ENCODE measurements around the gene SERPINA5.

SERPINA5 gene

GRCh38 chr14:94560291-94560665 lies 20.9 kb upstream of the SERPINA5 start:
- TF ChIP-seq USF1 (IDR thresholded peaks at IDR 0.05) (no peak), EGR1 (IDR thresholded peaks at IDR 0.05) (no peak), TAF1 (IDR thresholded peaks at IDR 0.05; ENCODE audit: low read depth) (no peak), FOXM1 (IDR thresholded peaks at IDR 0.05; ENCODE audit: borderline replicate concordance, low read depth) (no peak), TEAD4 (IDR thresholded peaks at IDR 0.05) (no peak), ZBTB7A (IDR thresholded peaks at IDR 0.05; ENCODE audit: low read depth) (no peak), MAX (IDR thresholded peaks at IDR 0.05) (no peak), NFIC (IDR thresholded peaks at IDR 0.05) (no peak), EP300 (IDR thresholded peaks at IDR 0.05; ENCODE audit: borderline replicate concordance) (no peak), REST (IDR thresholded peaks at IDR 0.05; ENCODE audit: low read depth) (no peak), YY1 (IDR thresholded peaks at IDR 0.05; ENCODE audit: low read depth) (no peak), RAD21 (IDR thresholded peaks at IDR 0.05; ENCODE audit: low read depth) (no peak), CREB1 (IDR thresholded peaks at IDR 0.05; ENCODE audit: low read depth) (no peak), CEBPB (IDR thresholded peaks at IDR 0.05) (no peak), TCF12 (IDR thresholded peaks at IDR 0.05; ENCODE audit: low read depth) (no peak)

- TF ChIP-seq ZBTB7A (IDR thresholded peaks at IDR 0.05; ENCODE audit: low read depth) (no peak), YY1 (IDR thresholded peaks at IDR 0.05; ENCODE audit: low read depth) (no peak), CEBPB (IDR thresholded peaks at IDR 0.05) (no peak), RAD21 (IDR thresholded peaks at IDR 0.05; ENCODE audit: low read depth) (no peak), FOXM1 (IDR thresholded peaks at IDR 0.05; ENCODE audit: borderline replicate concordance, low read depth) (no peak), USF1 (IDR thresholded peaks at IDR 0.05) (no peak), REST (IDR thresholded peaks at IDR 0.05; ENCODE audit: low read depth) (no peak), TEAD4 (IDR thresholded peaks at IDR 0.05) (no peak), NFIC (IDR thresholded peaks at IDR 0.05) (no peak), CREB1 (IDR thresholded peaks at IDR 0.05; ENCODE audit: low read depth) (no peak), EP300 (IDR thresholded peaks at IDR 0.05; ENCODE audit: borderline replicate concordance) (no peak), MAX (IDR thresholded peaks at IDR 0.05) (no peak), TCF12 (IDR thresholded peaks at IDR 0.05; ENCODE audit: low read depth) (no peak), EGR1 (IDR thresholded peaks at IDR 0.05) (no peak)
Measured at GRCh38 chr14:94560751-94561655, 20.2 kb upstream of the SERPINA5 start, which contains the start of gene SERPINA4. Gene SERPINA4, plus strand, starts transcription at chr14:94561442. Its CDS starts 2,041 bp downstream, at chr14:94563483.

- TF ChIP-seq EP300 (IDR thresholded peaks at IDR 0.05; ENCODE audit: borderline replicate concordance) (no peak), YY1 (IDR thresholded peaks at IDR 0.05; ENCODE audit: low read depth) (no peak), USF1 (IDR thresholded peaks at IDR 0.05) (no peak), TEAD4 (IDR thresholded peaks at IDR 0.05) (no peak), RAD21 (IDR thresholded peaks at IDR 0.05; ENCODE audit: low read depth) (no peak), MAX (IDR thresholded peaks at IDR 0.05) (no peak), CEBPB (IDR thresholded peaks at IDR 0.05) (no peak), CREB1 (IDR thresholded peaks at IDR 0.05; ENCODE audit: low read depth) (no peak), TCF12 (IDR thresholded peaks at IDR 0.05; ENCODE audit: low read depth) (no peak), ZBTB7A (IDR thresholded peaks at IDR 0.05; ENCODE audit: low read depth) (no peak), TAF1 (IDR thresholded peaks at IDR 0.05; ENCODE audit: low read depth) (no peak), FOXM1 (IDR thresholded peaks at IDR 0.05; ENCODE audit: borderline replicate concordance, low read depth) (no peak), REST (IDR thresholded peaks at IDR 0.05; ENCODE audit: low read depth) (no peak), NFIC (IDR thresholded peaks at IDR 0.05) (no peak), EGR1 (IDR thresholded peaks at IDR 0.05) (no peak)
Measured at GRCh38 chr14:94561656-94562010, 19.6 kb upstream of the SERPINA5 start.

Measured in Ishikawa (cell line).